Liver (tissue), 3 donors: ENCODE data around the gene SLC36A3.
A peak's percentile ranks its signal among the peaks of the same experiment; 100 is the strongest.

Experiments used
- ATF3 ChIP-seq: IDR thresholded peaks from 2 replicates; pipeline ENCODE4 v1.6.1; 2016; ENCODE audit warnings: antibody characterized with exemption
- GABPA ChIP-seq, 2 donors: IDR thresholded peaks in 1 of 2; conservative IDR thresholded peaks in 1 of 2; 2 replicates each; pipeline ENCODE4 v1.6.1; 2016; ENCODE audit warnings: antibody characterized with exemption in 2 of 2, mild to moderate bottlenecking in 1 of 2, moderate library complexity in 1 of 2
- MAX ChIP-seq: IDR thresholded peaks from 2 replicates; pipeline ENCODE4 v1.6.1; 2016; ENCODE audit warnings: antibody characterized with exemption
- RAD21 ChIP-seq, 2 donors: IDR thresholded peaks; 2 replicates each; pipeline ENCODE4 v1.6.1; 2016; ENCODE audit warnings: antibody characterized with exemption in 2 of 2, mild to moderate bottlenecking in 2 of 2
- REST ChIP-seq: IDR thresholded peaks from 2 replicates; pipeline ENCODE4 v1.6.1; 2016; ENCODE audit warnings: antibody characterized with exemption, mild to moderate bottlenecking
- TAF1 ChIP-seq: conservative IDR thresholded peaks from 2 replicates; pipeline ENCODE4 v1.6.1; 2016; ENCODE audit warnings: antibody characterized with exemption, mild to moderate bottlenecking
- YY1 ChIP-seq: IDR thresholded peaks from 2 replicates; pipeline ENCODE4 v1.6.1; 2016; ENCODE audit warnings: antibody characterized with exemption, mild to moderate bottlenecking
- TF ChIP-seq, protein P1 (sequence below): fragments of 150-350 bp; IDR thresholded peaks from 2 replicates; pipeline ENCODE4 v1.5.1; 2017; ENCODE audit warnings: improper control_type of control experiment, low read depth, low read length; ENCODE audit not compliant: missing input control
- donor health status: healthy.
- donor health status: healthy.

- TF ChIP-seq ATF3, result peak; percentile 37
- TF ChIP-seq, protein P1, sequence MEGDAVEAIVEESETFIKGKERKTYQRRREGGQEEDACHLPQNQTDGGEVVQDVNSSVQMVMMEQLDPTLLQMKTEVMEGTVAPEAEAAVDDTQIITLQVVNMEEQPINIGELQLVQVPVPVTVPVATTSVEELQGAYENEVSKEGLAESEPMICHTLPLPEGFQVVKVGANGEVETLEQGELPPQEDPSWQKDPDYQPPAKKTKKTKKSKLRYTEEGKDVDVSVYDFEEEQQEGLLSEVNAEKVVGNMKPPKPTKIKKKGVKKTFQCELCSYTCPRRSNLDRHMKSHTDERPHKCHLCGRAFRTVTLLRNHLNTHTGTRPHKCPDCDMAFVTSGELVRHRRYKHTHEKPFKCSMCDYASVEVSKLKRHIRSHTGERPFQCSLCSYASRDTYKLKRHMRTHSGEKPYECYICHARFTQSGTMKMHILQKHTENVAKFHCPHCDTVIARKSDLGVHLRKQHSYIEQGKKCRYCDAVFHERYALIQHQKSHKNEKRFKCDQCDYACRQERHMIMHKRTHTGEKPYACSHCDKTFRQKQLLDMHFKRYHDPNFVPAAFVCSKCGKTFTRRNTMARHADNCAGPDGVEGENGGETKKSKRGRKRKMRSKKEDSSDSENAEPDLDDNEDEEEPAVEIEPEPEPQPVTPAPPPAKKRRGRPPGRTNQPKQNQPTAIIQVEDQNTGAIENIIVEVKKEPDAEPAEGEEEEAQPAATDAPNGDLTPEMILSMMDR, result no peak
- TF ChIP-seq GABPA (IDR thresholded peaks at IDR 0.05 in 1 of 2, conservative IDR thresholded peaks at IDR 0.05 in 1 of 2), result peak; percentile 49 to 84
- TF ChIP-seq TAF1, result no peak
- TF ChIP-seq RAD21 (IDR thresholded peaks at IDR 0.05), result peak; percentile 54 to 61
- TF ChIP-seq REST, result peak; percentile 87
- TF ChIP-seq YY1, result peak; percentile 70
- peak; percentile 89 for TF ChIP-seq MAX
Measured at GRCh38 chr5:151252762-151253604, 50.6 kb downstream of the SLC36A3 start, which contains the start of gene GM2A.
